Stimulated activated naive CD4-positive, alpha-beta T cell treated with Interleukin-2 at 50 U/mL for 16 hours (primary cell): Measurements from ENCODE around the gene BCR.
A peak's percentile ranks its signal among the peaks of the same experiment; 100 is the strongest.
"Not testable (repeated sequence)": the region's sequence is repeated elsewhere in the genome, so short reads cannot be mapped to it uniquely, and the experiment has no call there.

Experiments used
- DNase-seq: peaks from one replicate; lab custom pipeline; 2025; lab: John Stamatoyannopoulos, UW

BCR gene

GRCh38 chr22:23291806-23292452, 111.6 kb downstream of the BCR start:
- DNase-seq: no peak

- no peak for DNase-seq
Measured at GRCh38 chr22:23292453-23293350, 112.4 kb downstream of the BCR start.

GRCh38 chr22:23293720-23294119, 113.4 kb downstream of the BCR start:
- DNase-seq: no peak

- no peak for DNase-seq
Measured at GRCh38 chr22:23294221-23294620, 113.9 kb downstream of the BCR start.

- DNase-seq: no peak
Measured at GRCh38 chr22:23300476-23300875, 120.2 kb downstream of the BCR start.

GRCh38 chr22:23301591-23301990, 121.3 kb downstream of the BCR start:
- DNase-seq: no peak

GRCh38 chr22:23302171-23303002, 122.1 kb downstream of the BCR start:
- no peak for DNase-seq

GRCh38 chr22:23305321-23305910, 125.1 kb downstream of the BCR start:
- DNase-seq: no peak

- DNase-seq: no peak
Measured at GRCh38 chr22:23305922-23306374, 125.6 kb downstream of the BCR start.

- no peak for DNase-seq
Measured at GRCh38 chr22:23306438-23306921, 126.2 kb downstream of the BCR start.

GRCh38 chr22:23306926-23307325, 126.6 kb downstream of the BCR start:
- DNase-seq: no peak

- DNase-seq: not testable (repeated sequence)
Measured at GRCh38 chr22:23307511-23307910, 127.2 kb downstream of the BCR start.

GRCh38 chr22:23309261-23309660, 129.0 kb downstream of the BCR start:
- not testable (repeated sequence) for DNase-seq

- not testable (repeated sequence) for DNase-seq
Measured at GRCh38 chr22:23310443-23311097, 130.3 kb downstream of the BCR start.

- DNase-seq: not testable (repeated sequence)
Measured at GRCh38 chr22:23311635-23312420, 131.5 kb downstream of the BCR start.

- DNase-seq: no peak
Measured at GRCh38 chr22:23313791-23314567, 133.7 kb downstream of the BCR start.

- peak; percentile 21 for DNase-seq
Measured at GRCh38 chr22:23315341-23315917, 135.1 kb downstream of the BCR start.

- DNase-seq: not testable (repeated sequence)
Measured at GRCh38 chr22:23316596-23316995, 136.3 kb downstream of the BCR start.

- DNase-seq: not testable (repeated sequence)
Measured at GRCh38 chr22:23318316-23318715, 138.0 kb downstream of the BCR start.
